ENCODE data around the gene G6PC3. TPM values are rescaled to one million over a fixed set of nuclear protein-coding genes. Genes with fewer than 3 reads are reported as not detected.

G6PC3 gene
- total and polyA plus RNA-seq, 4 donors = 6.7 to 15.1 (median 8.3) TPM

DNA sequence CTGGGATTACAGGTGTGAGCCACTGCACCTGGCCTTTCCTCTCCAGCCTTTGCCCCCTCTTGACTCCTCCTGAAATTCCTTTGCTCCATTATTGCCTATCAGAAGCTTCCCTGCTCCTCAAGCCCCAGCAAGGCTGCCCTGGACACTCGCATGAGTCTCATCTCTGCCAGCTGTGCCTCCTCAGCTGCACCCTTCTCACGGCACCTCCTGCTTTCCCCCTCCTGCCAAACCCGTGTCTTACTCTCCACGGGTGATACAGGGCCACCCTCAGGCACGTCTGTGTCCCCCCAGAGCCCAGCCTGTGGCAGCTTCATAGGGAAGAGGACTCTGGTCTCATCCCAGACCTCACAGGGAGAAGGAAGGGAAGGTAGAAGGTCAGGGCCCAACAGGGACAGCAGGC, 15.4 kb downstream of the G6PC3 start:
- TF ChIP-seq, protein P1, sequence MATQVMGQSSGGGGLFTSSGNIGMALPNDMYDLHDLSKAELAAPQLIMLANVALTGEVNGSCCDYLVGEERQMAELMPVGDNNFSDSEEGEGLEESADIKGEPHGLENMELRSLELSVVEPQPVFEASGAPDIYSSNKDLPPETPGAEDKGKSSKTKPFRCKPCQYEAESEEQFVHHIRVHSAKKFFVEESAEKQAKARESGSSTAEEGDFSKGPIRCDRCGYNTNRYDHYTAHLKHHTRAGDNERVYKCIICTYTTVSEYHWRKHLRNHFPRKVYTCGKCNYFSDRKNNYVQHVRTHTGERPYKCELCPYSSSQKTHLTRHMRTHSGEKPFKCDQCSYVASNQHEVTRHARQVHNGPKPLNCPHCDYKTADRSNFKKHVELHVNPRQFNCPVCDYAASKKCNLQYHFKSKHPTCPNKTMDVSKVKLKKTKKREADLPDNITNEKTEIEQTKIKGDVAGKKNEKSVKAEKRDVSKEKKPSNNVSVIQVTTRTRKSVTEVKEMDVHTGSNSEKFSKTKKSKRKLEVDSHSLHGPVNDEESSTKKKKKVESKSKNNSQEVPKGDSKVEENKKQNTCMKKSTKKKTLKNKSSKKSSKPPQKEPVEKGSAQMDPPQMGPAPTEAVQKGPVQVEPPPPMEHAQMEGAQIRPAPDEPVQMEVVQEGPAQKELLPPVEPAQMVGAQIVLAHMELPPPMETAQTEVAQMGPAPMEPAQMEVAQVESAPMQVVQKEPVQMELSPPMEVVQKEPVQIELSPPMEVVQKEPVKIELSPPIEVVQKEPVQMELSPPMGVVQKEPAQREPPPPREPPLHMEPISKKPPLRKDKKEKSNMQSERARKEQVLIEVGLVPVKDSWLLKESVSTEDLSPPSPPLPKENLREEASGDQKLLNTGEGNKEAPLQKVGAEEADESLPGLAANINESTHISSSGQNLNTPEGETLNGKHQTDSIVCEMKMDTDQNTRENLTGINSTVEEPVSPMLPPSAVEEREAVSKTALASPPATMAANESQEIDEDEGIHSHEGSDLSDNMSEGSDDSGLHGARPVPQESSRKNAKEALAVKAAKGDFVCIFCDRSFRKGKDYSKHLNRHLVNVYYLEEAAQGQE (IDR thresholded peaks at IDR 0.05) = no peak
- TF ChIP-seq HNF4G (IDR thresholded peaks at IDR 0.05) = no peak
- TF ChIP-seq HNF4A (conservative IDR thresholded peaks at IDR 0.05) = no peak
- TF ChIP-seq JUND (IDR thresholded peaks at IDR 0.05) = no peak
- no peak for TF ChIP-seq RAD21 (IDR thresholded peaks at IDR 0.05)
- TF ChIP-seq EGR1 (IDR thresholded peaks at IDR 0.05; ENCODE audit: low read depth in 2 of 2) = no peak
- no peak for TF ChIP-seq TAF1 (conservative IDR thresholded peaks at IDR 0.05)
- TF ChIP-seq FOXA2 (IDR thresholded peaks at IDR 0.05) = no peak
- TF ChIP-seq, protein P2, sequence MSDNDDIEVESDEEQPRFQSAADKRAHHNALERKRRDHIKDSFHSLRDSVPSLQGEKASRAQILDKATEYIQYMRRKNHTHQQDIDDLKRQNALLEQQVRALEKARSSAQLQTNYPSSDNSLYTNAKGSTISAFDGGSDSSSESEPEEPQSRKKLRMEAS (IDR thresholded peaks at IDR 0.05) = no peak
- TF ChIP-seq NR2F2 (IDR thresholded peaks at IDR 0.05) = no peak
- TF ChIP-seq FOXA1 (IDR thresholded peaks at IDR 0.05) = no peak
- no peak for TF ChIP-seq SP1 (IDR thresholded peaks at IDR 0.05)
- TF ChIP-seq, protein P3, sequence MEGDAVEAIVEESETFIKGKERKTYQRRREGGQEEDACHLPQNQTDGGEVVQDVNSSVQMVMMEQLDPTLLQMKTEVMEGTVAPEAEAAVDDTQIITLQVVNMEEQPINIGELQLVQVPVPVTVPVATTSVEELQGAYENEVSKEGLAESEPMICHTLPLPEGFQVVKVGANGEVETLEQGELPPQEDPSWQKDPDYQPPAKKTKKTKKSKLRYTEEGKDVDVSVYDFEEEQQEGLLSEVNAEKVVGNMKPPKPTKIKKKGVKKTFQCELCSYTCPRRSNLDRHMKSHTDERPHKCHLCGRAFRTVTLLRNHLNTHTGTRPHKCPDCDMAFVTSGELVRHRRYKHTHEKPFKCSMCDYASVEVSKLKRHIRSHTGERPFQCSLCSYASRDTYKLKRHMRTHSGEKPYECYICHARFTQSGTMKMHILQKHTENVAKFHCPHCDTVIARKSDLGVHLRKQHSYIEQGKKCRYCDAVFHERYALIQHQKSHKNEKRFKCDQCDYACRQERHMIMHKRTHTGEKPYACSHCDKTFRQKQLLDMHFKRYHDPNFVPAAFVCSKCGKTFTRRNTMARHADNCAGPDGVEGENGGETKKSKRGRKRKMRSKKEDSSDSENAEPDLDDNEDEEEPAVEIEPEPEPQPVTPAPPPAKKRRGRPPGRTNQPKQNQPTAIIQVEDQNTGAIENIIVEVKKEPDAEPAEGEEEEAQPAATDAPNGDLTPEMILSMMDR (IDR thresholded peaks at IDR 0.05; ENCODE audit: low read depth, low read length, missing input control) = no peak
- no peak for TF ChIP-seq YY1 (IDR thresholded peaks at IDR 0.05)
- TF ChIP-seq, protein P4, sequence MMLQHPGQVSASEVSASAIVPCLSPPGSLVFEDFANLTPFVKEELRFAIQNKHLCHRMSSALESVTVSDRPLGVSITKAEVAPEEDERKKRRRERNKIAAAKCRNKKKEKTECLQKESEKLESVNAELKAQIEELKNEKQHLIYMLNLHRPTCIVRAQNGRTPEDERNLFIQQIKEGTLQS (IDR thresholded peaks at IDR 0.05) = no peak
- TF ChIP-seq RXRA (IDR thresholded peaks at IDR 0.05) = no peak
- TF ChIP-seq GABPA (IDR thresholded peaks at IDR 0.05 in 1 of 2, conservative IDR thresholded peaks at IDR 0.05 in 1 of 2) = no peak
- Histone ChIP-seq H3K27ac (ENCODE audit: low read depth in 1 of 2, low read length in 2 of 2) (no peak overlapping the region), H3K9ac (ENCODE audit: low read depth in 1 of 2, low read length in 2 of 2) (no peak overlapping the region), H3K27me3 (ENCODE audit: control insufficient read depth in 4 of 4, insufficient read depth in 4 of 4, low read length in 3 of 4) (no peaks in the 10 kb centered on the region), H3K36me3 (ENCODE audit: control insufficient read depth in 4 of 4, insufficient read depth in 3 of 4, low read depth in 1 of 4, low read length in 3 of 4) (peaks cover 2 to 31% (median 22%) of the 10 kb centered on the region in 4 donors), H3K4me1 (ENCODE audit: control insufficient read depth in 4 of 4, insufficient read depth in 4 of 4, low read length in 3 of 4) (peaks cover 0 to 6% (median 0%) of the 10 kb centered on the region in 4 donors), H3K9me3 (ENCODE audit: control insufficient read depth in 4 of 4, low read length in 3 of 4) (no peaks in the 10 kb centered on the region), H3K4me3 (ENCODE audit: low read depth in 1 of 3, low read length in 3 of 3) (no peak overlapping the region)
- DNase-seq (ENCODE audit: low spot score) = no peak
- WGBS = 87% methylated on average over 5 of the region's 5 CpGs

DNA sequence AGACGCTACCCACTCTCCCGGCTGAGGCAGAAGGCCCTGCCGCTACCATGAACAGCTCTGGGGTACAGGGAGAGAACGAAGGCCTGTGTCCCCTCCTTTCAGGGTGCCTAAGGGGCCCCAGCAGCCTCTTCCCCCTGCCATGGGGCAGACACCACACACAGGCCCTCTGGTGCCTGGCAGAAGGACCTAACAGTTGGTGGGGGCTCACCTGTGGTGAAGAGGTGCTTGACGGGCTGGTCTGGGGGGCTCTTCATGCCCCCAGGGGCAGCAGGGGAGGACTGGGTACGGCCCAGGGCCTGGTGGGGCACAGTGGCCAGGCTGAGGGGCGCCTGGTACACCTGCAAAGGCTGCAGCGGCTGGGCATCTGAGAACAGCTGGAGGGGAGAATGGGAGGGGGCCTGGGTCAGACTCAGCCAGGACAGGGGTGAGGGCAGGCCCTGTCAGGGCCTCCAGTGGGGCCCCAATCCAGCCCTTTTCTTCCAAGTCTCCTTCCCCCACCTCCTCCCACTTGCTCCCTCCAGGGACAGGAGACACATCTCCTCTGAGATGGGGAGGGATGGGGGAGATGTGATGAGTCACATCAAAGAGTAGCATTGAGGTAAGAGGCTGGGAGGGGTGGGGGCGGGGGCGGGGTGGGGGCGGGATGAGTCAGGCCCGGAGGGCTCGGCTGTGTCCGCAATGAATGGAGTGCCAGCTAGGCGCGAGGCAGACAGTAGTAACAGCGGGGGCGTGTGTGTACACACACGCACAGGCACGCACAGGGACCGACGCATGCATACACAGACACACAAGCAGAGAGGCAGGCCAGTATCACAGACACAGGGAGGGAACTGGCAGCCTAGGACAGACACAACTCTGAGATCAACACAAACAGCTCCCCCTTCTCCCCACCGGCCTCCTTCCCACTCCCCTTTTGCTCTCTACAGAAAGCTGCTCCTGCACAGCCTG, 16.1 kb downstream of the G6PC3 start:
- no peak for DNase-seq (ENCODE audit: low spot score)
- 67% methylated on average over 23 of the region's 23 CpGs for WGBS
- peaks cover 3 to 38% (median 25%) of the 10 kb centered on the region in 4 donors for H3K36me3 ChIP-seq (ENCODE audit: control insufficient read depth in 4 of 4, insufficient read depth in 3 of 4, low read depth in 1 of 4, low read length in 3 of 4)
- H3K9me3 ChIP-seq (ENCODE audit: control insufficient read depth in 4 of 4, low read length in 3 of 4) = no peaks in the 10 kb centered on the region
- H3K9ac ChIP-seq (ENCODE audit: low read depth in 1 of 2, low read length in 2 of 2) = no peak overlapping the region
- H3K27ac ChIP-seq (ENCODE audit: low read depth in 1 of 2, low read length in 2 of 2) = no peak overlapping the region
- no peak overlapping the region for H3K4me3 ChIP-seq (ENCODE audit: low read depth in 1 of 3, low read length in 3 of 3)
- H3K4me1 ChIP-seq (ENCODE audit: control insufficient read depth in 4 of 4, insufficient read depth in 4 of 4, low read length in 3 of 4) = peaks cover 0 to 6% (median 0%) of the 10 kb centered on the region in 4 donors
- no peaks in the 10 kb centered on the region for H3K27me3 ChIP-seq (ENCODE audit: control insufficient read depth in 4 of 4, insufficient read depth in 4 of 4, low read length in 3 of 4)
- TF ChIP-seq RXRA (IDR thresholded peaks at IDR 0.05) (no peak), HNF4G (IDR thresholded peaks at IDR 0.05) (no peak), TAF1 (conservative IDR thresholded peaks at IDR 0.05) (no peak), NR2F2 (IDR thresholded peaks at IDR 0.05) (no peak), FOXA2 (IDR thresholded peaks at IDR 0.05) (no peak), JUND (IDR thresholded peaks at IDR 0.05) (no peak), RAD21 (IDR thresholded peaks at IDR 0.05) (no peak), HNF4A (conservative IDR thresholded peaks at IDR 0.05) (no peak), EGR1 (IDR thresholded peaks at IDR 0.05; ENCODE audit: low read depth in 2 of 2) (no peak), GABPA (IDR thresholded peaks at IDR 0.05 in 1 of 2, conservative IDR thresholded peaks at IDR 0.05 in 1 of 2) (no peak), SP1 (IDR thresholded peaks at IDR 0.05) (no peak), YY1 (IDR thresholded peaks at IDR 0.05) (no peak), FOXA1 (IDR thresholded peaks at IDR 0.05) (no peak)
- TF ChIP-seq, protein P2 (IDR thresholded peaks at IDR 0.05) = no peak
- TF ChIP-seq, protein P4 (IDR thresholded peaks at IDR 0.05) = no peak
- TF ChIP-seq, protein P3 (IDR thresholded peaks at IDR 0.05; ENCODE audit: low read depth, low read length, missing input control) = no peak
- TF ChIP-seq, protein P5, sequence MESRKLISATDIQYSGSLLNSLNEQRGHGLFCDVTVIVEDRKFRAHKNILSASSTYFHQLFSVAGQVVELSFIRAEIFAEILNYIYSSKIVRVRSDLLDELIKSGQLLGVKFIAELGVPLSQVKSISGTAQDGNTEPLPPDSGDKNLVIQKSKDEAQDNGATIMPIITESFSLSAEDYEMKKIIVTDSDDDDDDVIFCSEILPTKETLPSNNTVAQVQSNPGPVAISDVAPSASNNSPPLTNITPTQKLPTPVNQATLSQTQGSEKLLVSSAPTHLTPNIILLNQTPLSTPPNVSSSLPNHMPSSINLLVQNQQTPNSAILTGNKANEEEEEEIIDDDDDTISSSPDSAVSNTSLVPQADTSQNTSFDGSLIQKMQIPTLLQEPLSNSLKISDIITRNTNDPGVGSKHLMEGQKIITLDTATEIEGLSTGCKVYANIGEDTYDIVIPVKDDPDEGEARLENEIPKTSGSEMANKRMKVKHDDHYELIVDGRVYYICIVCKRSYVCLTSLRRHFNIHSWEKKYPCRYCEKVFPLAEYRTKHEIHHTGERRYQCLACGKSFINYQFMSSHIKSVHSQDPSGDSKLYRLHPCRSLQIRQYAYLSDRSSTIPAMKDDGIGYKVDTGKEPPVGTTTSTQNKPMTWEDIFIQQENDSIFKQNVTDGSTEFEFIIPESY (IDR thresholded peaks at IDR 0.05) = no peak

Measured in liver (tissue), 9 donors.